ENCODE data around the gene ARHGEF39. TPM values are rescaled to one million over a fixed set of nuclear protein-coding genes. Genes with fewer than 3 reads are reported as not detected.
A peak's percentile ranks its signal among the peaks of the same experiment; 100 is the strongest.

The ARHGEF39 gene
- total RNA-seq, 6 experiments from 2014 or later: 0.11 to 3.6 (median 0.43) TPM

DNA sequence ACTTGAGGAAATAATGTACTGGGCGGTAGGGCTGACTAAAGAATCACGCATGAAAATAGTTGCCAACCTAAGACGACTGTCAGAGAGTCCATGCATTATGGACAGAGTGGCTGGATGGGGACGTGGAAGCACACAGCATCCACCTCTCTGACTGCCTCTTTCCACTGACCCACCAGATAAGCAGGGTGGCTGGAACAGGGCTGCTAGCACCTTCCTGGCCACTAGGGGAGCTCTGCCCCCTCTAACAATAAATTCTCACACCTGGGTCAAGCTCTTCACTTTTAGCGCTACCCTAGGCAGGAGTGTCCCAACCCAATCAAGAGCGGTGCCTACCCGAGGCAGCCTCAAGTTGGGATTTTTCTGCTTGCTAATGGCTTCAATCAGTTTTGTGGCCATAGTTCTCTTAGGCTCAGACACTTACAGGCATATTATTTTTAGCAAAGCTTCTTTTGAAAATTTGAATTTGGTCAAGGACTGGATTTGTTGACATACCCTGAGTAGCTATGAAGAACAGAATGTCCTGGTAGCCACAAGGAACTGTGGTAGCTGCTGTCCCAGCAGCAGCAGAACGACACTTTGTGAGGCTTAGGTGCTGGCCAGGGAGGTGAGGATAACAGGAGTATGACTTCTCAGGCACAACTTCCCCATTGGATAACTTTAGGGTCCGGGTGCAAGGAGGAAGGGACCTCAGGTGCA lies 31.7 kb upstream of the ARHGEF39 start:
- Histone ChIP-seq H3K36me3 (peaks cover 27 to 58% (median 34%) of the 10 kb centered on the region in 4 donors), H3K4me1 (no peaks in the 10 kb centered on the region)
- 34% methylated on average over 5 of the region's 9 CpGs for WGBS (ENCODE audit: insufficient coverage, low coverage, low lambda C conversion rate, missing lambda C conversion rate)

GRCh38 chr9:35695943-35696401 lies 31.0 kb upstream of the ARHGEF39 start:
- intact Hi-C loops (cut with DNase I): loop anchor here in 1 of 2 donors (5.0 kb wide), 1 partner anchor 41 kb away; no protein-coding TSS in a partner anchor
- no peaks in the 10 kb centered on the region for H3K4me1 ChIP-seq
- TF ChIP-seq POLR2A (IDR thresholded peaks at IDR 0.05): no peak
- TF ChIP-seq, protein P1, sequence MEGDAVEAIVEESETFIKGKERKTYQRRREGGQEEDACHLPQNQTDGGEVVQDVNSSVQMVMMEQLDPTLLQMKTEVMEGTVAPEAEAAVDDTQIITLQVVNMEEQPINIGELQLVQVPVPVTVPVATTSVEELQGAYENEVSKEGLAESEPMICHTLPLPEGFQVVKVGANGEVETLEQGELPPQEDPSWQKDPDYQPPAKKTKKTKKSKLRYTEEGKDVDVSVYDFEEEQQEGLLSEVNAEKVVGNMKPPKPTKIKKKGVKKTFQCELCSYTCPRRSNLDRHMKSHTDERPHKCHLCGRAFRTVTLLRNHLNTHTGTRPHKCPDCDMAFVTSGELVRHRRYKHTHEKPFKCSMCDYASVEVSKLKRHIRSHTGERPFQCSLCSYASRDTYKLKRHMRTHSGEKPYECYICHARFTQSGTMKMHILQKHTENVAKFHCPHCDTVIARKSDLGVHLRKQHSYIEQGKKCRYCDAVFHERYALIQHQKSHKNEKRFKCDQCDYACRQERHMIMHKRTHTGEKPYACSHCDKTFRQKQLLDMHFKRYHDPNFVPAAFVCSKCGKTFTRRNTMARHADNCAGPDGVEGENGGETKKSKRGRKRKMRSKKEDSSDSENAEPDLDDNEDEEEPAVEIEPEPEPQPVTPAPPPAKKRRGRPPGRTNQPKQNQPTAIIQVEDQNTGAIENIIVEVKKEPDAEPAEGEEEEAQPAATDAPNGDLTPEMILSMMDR (IDR thresholded peaks at IDR 0.05): no peak
- no peaks in the 10 kb centered on the region for H3K27me3 ChIP-seq
- H3K27ac ChIP-seq: no peak overlapping the region
- 75% methylated on average over 1 of the region's 3 CpGs for WGBS (ENCODE audit: insufficient coverage, low coverage, low lambda C conversion rate, missing lambda C conversion rate)
- peak in 2 of 4 donors; percentile 3 to 68 for ATAC-seq
- peaks cover 23 to 51% (median 27%) of the 10 kb centered on the region in 4 donors for H3K36me3 ChIP-seq
- no peaks in the 10 kb centered on the region for H3K9me3 ChIP-seq
- no peak overlapping the region for H3K4me3 ChIP-seq
- no peak for DNase-seq

More for the DNA sequence above, 31.7 kb upstream of the ARHGEF39 start:
- no peak for TF ChIP-seq POLR2A (IDR thresholded peaks at IDR 0.05)
- TF ChIP-seq, protein P1 (IDR thresholded peaks at IDR 0.05): peak; percentile 73 to 94 (median 90)
- no peaks in the 10 kb centered on the region for H3K27me3 ChIP-seq
- peak in 1 of 3 donors; percentile 65 for DNase-seq
- no peak overlapping the region for H3K4me3 ChIP-seq
- no peak overlapping the region for H3K27ac ChIP-seq
- intact Hi-C loops (cut with DNase I): loop anchor here in 1 of 2 donors (5.0 kb wide), 1 partner anchor 41 kb away; no protein-coding TSS in a partner anchor
- H3K9me3 ChIP-seq: no peaks in the 10 kb centered on the region
- ATAC-seq: peak; percentile 79 to 92 (median 92)

- no peaks in the 10 kb centered on the region for H3K9me3 ChIP-seq
- H3K27ac ChIP-seq: no peak overlapping the region
- peak in 1 of 3 donors; percentile 14 for DNase-seq
- peaks cover 0 to 10% (median 0%) of the 10 kb centered on the region in 4 donors for H3K36me3 ChIP-seq
- WGBS (ENCODE audit: insufficient coverage, low coverage, low lambda C conversion rate, missing lambda C conversion rate): 86% methylated on average over 10 of the region's 13 CpGs
- H3K4me1 ChIP-seq: peaks cover 0 to 2% (median 0%) of the 10 kb centered on the region in 4 donors
- intact Hi-C loops (cut with DNase I): no loop called here
- TF ChIP-seq, protein P1 (IDR thresholded peaks at IDR 0.05): no peak
- no peak for TF ChIP-seq POLR2A (IDR thresholded peaks at IDR 0.05)
- H3K27me3 ChIP-seq: no peaks in the 10 kb centered on the region
- no peak overlapping the region for H3K4me3 ChIP-seq
- no peak for ATAC-seq
Observed at GRCh38 chr9:35691757-35692301, 26.8 kb upstream of the ARHGEF39 start.

- H3K27me3 ChIP-seq: no peaks in the 10 kb centered on the region
- no peaks in the 10 kb centered on the region for H3K9me3 ChIP-seq
- DNase-seq: no peak
- peaks cover 0 to 7% (median 0%) of the 10 kb centered on the region in 4 donors for H3K36me3 ChIP-seq
- ATAC-seq: no peak
- WGBS (ENCODE audit: insufficient coverage, low coverage, low lambda C conversion rate, missing lambda C conversion rate): 57% methylated on average over 6 of the region's 10 CpGs
- H3K27ac ChIP-seq: peak overlapping the region in 2 of 3 donors; percentile 71 to 80
- H3K4me1 ChIP-seq: peaks cover 0 to 2% (median 0%) of the 10 kb centered on the region in 4 donors
- TF ChIP-seq, protein P1 (IDR thresholded peaks at IDR 0.05): no peak
- TF ChIP-seq POLR2A (IDR thresholded peaks at IDR 0.05): no peak
- H3K4me3 ChIP-seq: peak overlapping the region; percentile 57 to 68 (median 63)
- intact Hi-C loops (cut with DNase I): no loop called here
Observed at GRCh38 chr9:35691334-35691650, 26.3 kb upstream of the ARHGEF39 start.
